K562 (cell line): Measurements from ENCODE around the gene ELAVL3. TPM values are rescaled to one million over a fixed set of nuclear protein-coding genes. Genes with fewer than 3 reads are reported as not detected.

Source experiments
- CBFA2T3 ChIP-seq: fragments of 450-650 bp; IDR thresholded peaks from 2 replicates; pipeline ENCODE4 v1.6.1; 2017
- CHAMP1 ChIP-seq: fragments of 450-650 bp; IDR thresholded peaks from 2 replicates; pipeline ENCODE4 v1.6.1; 2016; ENCODE audit warnings: mild to moderate bottlenecking
- E2F1 ChIP-seq: sonication (generic); formaldehyde crosslinking; IDR thresholded peaks from 2 replicates; pipeline ENCODE4 v1.8.1; 2023; ENCODE audit warnings: mild to moderate bottlenecking, missing genetic modification reagents, moderate library complexity
- EWSR1 ChIP-seq: fragments of 450-650 bp; IDR thresholded peaks from 2 replicates; pipeline ENCODE4 v1.6.1; 2018; ENCODE audit warnings: borderline replicate concordance, mild to moderate bottlenecking, low read depth, moderate library complexity; ENCODE audit not compliant: partially characterized antibody
- FOXJ3 ChIP-seq: sonication (generic); formaldehyde crosslinking; IDR thresholded peaks from 2 replicates; pipeline ENCODE4 v1.4.0; 2020; ENCODE audit warnings: mild to moderate bottlenecking, missing genetic modification reagents
- JUNB ChIP-seq: fragments of 450-650 bp; formaldehyde crosslinking; conservative IDR thresholded peaks from 2 replicates; pipeline ENCODE4 v1.4.0; 2020; ENCODE audit warnings: mild to moderate bottlenecking
- MEF2D ChIP-seq: conservative IDR thresholded peaks from 2 replicates; pipeline ENCODE4 v1.6.1; 2016; ENCODE audit warnings: low read depth, missing genetic modification characterization, missing compliant biosample characterization
- MYC ChIP-seq, 2 experiments: fragments of 250-450 bp in 1 of 2; sonication (Bioruptor Pico) in 1 of 2; IDR thresholded peaks; 2 replicates each; pipeline versions ENCODE4 v1.5.1 to v1.6.1; 2012 to 2021; ENCODE audit warnings: low read depth in 2 of 2, borderline replicate concordance in 1 of 2, improper control_type of control experiment in 1 of 2, low read length in 1 of 2, mild to moderate bottlenecking in 1 of 2, moderate library complexity in 1 of 2
- POLR2AphosphoS2 ChIP-seq: IDR thresholded peaks from 2 replicates; pipeline ENCODE4 v1.6.1; 2012; ENCODE audit warnings: low read length, improper control_type of control experiment
- PPARD ChIP-seq: fragments of 250-450 bp; sonication (Bioruptor Pico); IDR thresholded peaks from 2 replicates; pipeline ENCODE4 v1.8.0; 2022; ENCODE audit warnings: inconsistent platforms, mild to moderate bottlenecking, moderate library complexity
- SETDB1 ChIP-seq: IDR thresholded peaks from one replicate; pipeline ENCODE4 v1.6.1; 2012; ENCODE audit warnings: low read length, control low read depth, inconsistent platforms
- TSHZ1 ChIP-seq: fragments of 250-450 bp; sonication (Bioruptor Pico); IDR thresholded peaks from 2 replicates; pipeline ENCODE4 v1.4.0; 2020; ENCODE audit warnings: mild to moderate bottlenecking, moderate library complexity
- ZKSCAN8 ChIP-seq: fragments of 200-800 bp; sonication (Bioruptor generic); IDR thresholded peaks from 2 replicates; pipeline ENCODE4 v1.6.1; 2016; ENCODE audit warnings: missing genetic modification characterization, missing compliant biosample characterization
- ZNF583 ChIP-seq: fragments of 250-450 bp; sonication (Bioruptor Pico); IDR thresholded peaks from 2 replicates; pipeline ENCODE4 v1.4.0; 2020
- ZNF609 ChIP-seq: sonication (generic); formaldehyde crosslinking; IDR thresholded peaks from 2 replicates; pipeline ENCODE4 v1.8.1; 2023; ENCODE audit warnings: missing genetic modification reagents, mild to moderate bottlenecking, borderline replicate concordance
- polyA plus RNA-seq, 8 experiments: library from polyadenylated mRNA; depleted of rRNA in 4 of 8; stranded (reverse) in 5 of 8; unstranded in 3 of 8; fragments of >200 nt; fragmentation: Nextera tagmentation in 2 of 8; fragmentation: Illumina TruSeq in 1 of 8; extraction: Ambion mirVana in 2 of 8; extraction: Trizol in 1 of 8; gene quantifications; 2 replicates each; pipeline versions ENCODE4 v1.2.1 to v1.2.3, GENCODE V29; 2011 to 2014; ENCODE audit warnings: inconsistent platforms in 1 of 8, missing spikeins in 1 of 8
- total RNA-seq, 7 experiments: library from RNA; depleted of rRNA in 6 of 7; stranded (reverse); fragments of >200 nt in 6 of 7; fragmentation: Illumina TruSeq in 2 of 7; extraction: Trizol in 2 of 7; gene quantifications; 2 replicates each; pipeline versions ENCODE4 v1.2.1 to v1.2.3, GENCODE V29; 2011 to 2021; ENCODE audit warnings: low replicate concordance in 1 of 7

The ELAVL3 gene
- total and polyA plus RNA-seq, 9 of the 15 experiments (the other 6 are each of a cell fraction or from before 2014, with no cell fraction given): not detected

DNA sequence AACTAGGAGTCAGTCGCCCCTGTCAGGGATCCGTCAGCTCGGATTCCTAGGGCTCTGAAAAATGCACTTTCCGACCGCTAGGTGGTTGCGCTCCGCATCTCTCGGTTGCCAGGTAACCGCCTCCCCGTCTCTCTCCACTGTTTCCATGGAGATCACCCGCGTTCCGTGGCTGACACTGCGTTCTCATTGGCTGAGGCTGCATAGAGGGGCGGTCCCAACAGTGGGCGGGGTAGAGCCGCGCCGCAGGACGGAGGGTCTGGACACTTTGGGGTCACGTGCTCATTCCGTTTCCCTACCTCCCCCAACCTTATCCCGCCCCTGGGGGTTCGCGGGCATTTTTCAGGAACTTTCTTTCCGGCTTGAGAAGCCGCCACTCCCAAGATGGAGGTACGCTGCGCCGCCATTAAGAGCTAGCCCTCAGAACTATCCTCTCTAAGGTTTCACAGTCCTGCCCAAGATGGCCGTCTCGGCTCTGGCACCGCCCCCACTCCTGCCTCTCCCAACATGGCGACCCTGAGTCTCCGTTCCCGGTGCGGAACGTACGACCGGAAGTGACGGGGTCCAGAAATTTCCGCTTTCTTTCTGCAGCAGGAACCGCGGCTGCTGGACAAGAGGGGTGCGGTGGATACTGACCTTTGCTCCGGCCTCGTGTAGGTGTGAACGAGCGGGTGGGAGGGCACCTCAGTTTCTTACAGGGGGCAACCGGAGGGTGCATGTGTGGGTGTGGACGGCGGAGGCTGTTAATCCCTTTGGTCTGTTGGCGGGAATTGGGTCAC, 45.6 kb downstream of the ELAVL3 start, which contains the start of the genes ODAD3 and PRKCSH (continued):
- TF ChIP-seq ZNF609 (CRISPR knock-in tag): no peak
- peak; percentile 62 for TF ChIP-seq MYC (IDR thresholded peaks at IDR 0.05; ENCODE audit: low read depth, low read length)
- no peak for TF ChIP-seq MYC (CRISPR knock-in tag; IDR thresholded peaks at IDR 0.05; ENCODE audit: borderline replicate concordance, low read depth)
- no peak for TF ChIP-seq CBFA2T3
- no peak for TF ChIP-seq ZKSCAN8 (CRISPR knock-in tag)
- TF ChIP-seq ZNF583: no peak
- TF ChIP-seq FOXJ3: no peak
- TF ChIP-seq CHAMP1: no peak
- TF ChIP-seq SETDB1: no peak
- no peak for TF ChIP-seq TSHZ1 (CRISPR knock-in tag)
- TF ChIP-seq E2F1 (CRISPR knock-in tag): peak; percentile 94
- TF ChIP-seq POLR2AphosphoS2: no peak
- TF ChIP-seq MEF2D: 0 out of 2 replicates have a peak, but pooled peaks have one; percentile 45
- TF ChIP-seq PPARD (CRISPR knock-in tag): no peak
- TF ChIP-seq JUNB (CRISPR knock-in tag): no peak
- TF ChIP-seq EWSR1: no peak
